Amniotic stem cell (primary cell): ENCODE data around the gene PKD2L2.
"Not testable (repeated sequence)": the region's sequence is repeated elsewhere in the genome, so short reads cannot be mapped to it uniquely, and the experiment has no call there.

Experiments used
- DNase-seq: peaks from one replicate; lab custom pipeline; 2025; lab: John Stamatoyannopoulos, UW

PKD2L2 gene

GRCh38 chr5:137957948-137958347 lies 68.7 kb downstream of the PKD2L2 start:
- DNase-seq, result no peak

GRCh38 chr5:137959488-137959887 lies 70.2 kb downstream of the PKD2L2 start:
- DNase-seq, result no peak

GRCh38 chr5:137960141-137960540 lies 70.9 kb downstream of the PKD2L2 start:
- DNase-seq, result no peak

GRCh38 chr5:137960819-137961218 lies 71.6 kb downstream of the PKD2L2 start:
- no peak for DNase-seq

GRCh38 chr5:137970384-137970783 lies 81.1 kb downstream of the PKD2L2 start:
- DNase-seq, result not testable (repeated sequence)

- no peak for DNase-seq
These were observed 86.0 kb downstream of the PKD2L2 start for GRCh38 chr5:137975208-137975607.

- DNase-seq, result no peak
These were observed 100.2 kb downstream of the PKD2L2 start for GRCh38 chr5:137989419-137989818.
